Mesenchymal stem cell (in vitro differentiated cells and primary cell): ENCODE data around the gene CELF4.

Experiments
- DNase-seq: peaks from one replicate; pipeline ENCODE4 v3.0.0-alpha.2; 2013
- H2AFZ ChIP-seq: one replicate; pipeline ENCODE4 v1.6.1; 2013; ENCODE audit warnings: low read depth, mild to moderate bottlenecking, control low read depth, inconsistent platforms, low read length, moderate library complexity
- H2AK5ac ChIP-seq: 2 replicates; pipeline ENCODE4 v1.6.1; 2013; ENCODE audit warnings: low read length, moderate library complexity, mild to moderate bottlenecking, inconsistent platforms; ENCODE audit not compliant: severe bottlenecking
- H2BK120ac ChIP-seq: one replicate; pipeline ENCODE4 v1.6.1; 2013; ENCODE audit warnings: low read depth, mild to moderate bottlenecking, inconsistent platforms, low read length, moderate library complexity
- H2BK12ac ChIP-seq, 2 experiments: one replicate each; pipeline ENCODE4 v1.6.1; 2013; ENCODE audit warnings: inconsistent platforms in 2 of 2, low read length in 2 of 2, mild to moderate bottlenecking in 2 of 2, moderate library complexity in 2 of 2, control low read depth in 1 of 2
- H2BK15ac ChIP-seq: one replicate; pipeline ENCODE4 v1.6.1; 2013; ENCODE audit warnings: mild to moderate bottlenecking, low read depth, inconsistent platforms; ENCODE audit not compliant: poor library complexity, severe bottlenecking
- H2BK5ac ChIP-seq: 2 replicates; pipeline ENCODE4 v1.6.1; 2013; ENCODE audit warnings: low read depth, mild to moderate bottlenecking, low read length, control low read depth, inconsistent platforms; ENCODE audit not compliant: poor library complexity, severe bottlenecking
- H3K14ac ChIP-seq, 2 experiments: one replicate each; pipeline ENCODE4 v1.6.1; 2013; ENCODE audit warnings: inconsistent platforms in 2 of 2, low read length in 2 of 2, control low read depth in 1 of 2, mild to moderate bottlenecking in 1 of 2, moderate library complexity in 1 of 2
- H3K18ac ChIP-seq, 2 experiments: one replicate each; pipeline ENCODE4 v1.6.1; 2013; ENCODE audit warnings: inconsistent platforms in 2 of 2, low read length in 2 of 2, control low read depth in 1 of 2, low read depth in 1 of 2, mild to moderate bottlenecking in 1 of 2
- H3K23ac ChIP-seq, 2 experiments: one replicate each; pipeline ENCODE4 v1.6.1; 2013; ENCODE audit warnings: inconsistent platforms in 2 of 2, low read length in 2 of 2, mild to moderate bottlenecking in 2 of 2, moderate library complexity in 2 of 2, control low read depth in 1 of 2
- H3K27ac ChIP-seq: 2 replicates; pipeline ENCODE4 v1.5.1; 2013; ENCODE audit warnings: mild to moderate bottlenecking, moderate library complexity, low read length, control low read depth, inconsistent platforms; ENCODE audit not compliant: poor library complexity, severe bottlenecking
- H3K27me3 ChIP-seq, 2 experiments: 2 replicates each; pipeline versions ENCODE4 v1.6.1 to v1.7.0; 2013; ENCODE audit warnings: low read length in 2 of 2, mild to moderate bottlenecking in 2 of 2, moderate library complexity in 2 of 2, control low read depth in 1 of 2, inconsistent platforms in 1 of 2; ENCODE audit not compliant: control insufficient read depth in 1 of 2, insufficient read depth in 1 of 2
- H3K36me3 ChIP-seq, 2 experiments: 2 replicates each; pipeline versions ENCODE4 v1.6.1 to v1.7.0; 2013; ENCODE audit warnings: low read length in 2 of 2, control low read depth in 1 of 2, inconsistent platforms in 1 of 2, low read depth in 1 of 2, mild to moderate bottlenecking in 1 of 2; ENCODE audit not compliant: insufficient read depth in 2 of 2, control insufficient read depth in 1 of 2
- H3K4ac ChIP-seq, 2 experiments: one replicate each; pipeline ENCODE4 v1.6.1; 2013; ENCODE audit warnings: inconsistent platforms in 2 of 2, low read length in 2 of 2, mild to moderate bottlenecking in 2 of 2, moderate library complexity in 2 of 2, control low read depth in 1 of 2, low read depth in 1 of 2
- H3K4me1 ChIP-seq: 2 replicates; pipeline ENCODE4 v1.6.1; 2013; ENCODE audit warnings: low read depth, low read length, control low read depth; ENCODE audit not compliant: control insufficient read depth, insufficient read depth
- H3K4me2 ChIP-seq: 2 replicates; pipeline ENCODE4 v1.6.1; 2013; ENCODE audit warnings: low read length, mild to moderate bottlenecking, inconsistent platforms; ENCODE audit not compliant: poor library complexity, severe bottlenecking
- H3K4me3 ChIP-seq, 2 experiments: 2 replicates each; pipeline versions ENCODE4 v1.5.1 to v1.7.0; 2013; ENCODE audit warnings: low read length in 2 of 2, mild to moderate bottlenecking in 2 of 2, control low read depth in 1 of 2, low read depth in 1 of 2; ENCODE audit not compliant: insufficient read depth in 1 of 2
- H3K79me1 ChIP-seq: replicated peaks from 2 replicates; pipeline ENCODE4 v1.6.1; 2013; ENCODE audit warnings: mild to moderate bottlenecking, control low read depth, low read length, inconsistent platforms; ENCODE audit not compliant: poor library complexity, severe bottlenecking
- H3K9ac ChIP-seq: 2 replicates; pipeline ENCODE4 v1.7.0; 2013; ENCODE audit warnings: mild to moderate bottlenecking, low read length, moderate library complexity
- H3K9me3 ChIP-seq: 2 replicates; pipeline ENCODE4 v1.7.0; 2013; ENCODE audit warnings: mild to moderate bottlenecking, low read length; ENCODE audit not compliant: control insufficient read depth
- H4K8ac ChIP-seq: one replicate; pipeline ENCODE4 v1.6.1; 2013; ENCODE audit warnings: inconsistent platforms, mild to moderate bottlenecking, low read length, moderate library complexity
- H4K91ac ChIP-seq: one replicate; pipeline ENCODE4 v1.6.1; 2013; ENCODE audit warnings: mild to moderate bottlenecking, low read length, inconsistent platforms
- WGBS: methylation state at CpG from one replicate; pipeline ENCODE4 v1.1.7; 2013; ENCODE audit warnings: mixed read lengths; 5-methylcytosine and 5-hydroxymethylcytosine counted together

CELF4 gene

DNA sequence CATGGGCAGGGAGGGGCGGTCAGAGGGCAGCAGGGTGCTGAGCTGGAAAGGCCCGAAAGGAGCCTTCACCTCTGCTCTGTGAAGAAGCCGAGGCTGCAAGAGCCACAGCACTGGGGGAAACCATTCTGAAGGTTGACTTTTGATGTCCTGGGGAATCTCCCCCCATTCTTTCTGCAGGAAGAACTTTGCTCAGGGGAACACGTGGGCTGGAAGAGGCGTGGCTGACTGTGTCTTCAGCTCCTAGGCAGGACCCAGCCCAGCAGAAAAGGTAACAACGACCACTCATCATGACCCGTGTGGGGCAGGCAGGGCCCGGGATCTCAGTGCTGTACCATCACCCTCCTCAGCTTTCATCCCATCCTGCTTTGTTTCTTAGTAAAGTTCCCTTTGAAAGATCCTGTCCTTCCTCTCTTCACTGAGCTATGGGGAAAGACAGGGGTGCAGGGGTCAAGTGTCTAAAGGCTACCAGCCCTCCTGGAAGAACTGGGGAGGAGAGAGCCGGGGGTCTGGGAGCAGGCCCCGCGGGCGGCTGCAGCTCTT lies 312.7 kb downstream of the CELF4 start:
- H2BK5ac ChIP-seq = no peak overlapping the region
- H3K27me3 ChIP-seq = peaks cover 80 to 82% of the 10 kb centered on the region in 2 experiments
- no peaks in the 10 kb centered on the region for H3K9me3 ChIP-seq
- H2AFZ ChIP-seq = no peak overlapping the region
- no peak overlapping the region for H2BK12ac ChIP-seq
- no peak for DNase-seq
- 74% methylated on average over 12 of the region's 12 CpGs for WGBS
- no peak overlapping the region for H3K9ac ChIP-seq
- no peak overlapping the region for H2AK5ac ChIP-seq
- H2BK120ac ChIP-seq = no peak overlapping the region
- no peak overlapping the region for H3K4me3 ChIP-seq
- H3K4me1 ChIP-seq = peaks cover 14% of the 10 kb centered on the region
- H3K18ac ChIP-seq = no peak overlapping the region
- no peak overlapping the region for H3K27ac ChIP-seq
- no peaks in the 10 kb centered on the region for H3K79me1 ChIP-seq
- H4K8ac ChIP-seq = peak overlapping the region; percentile 46
- H4K91ac ChIP-seq = no peak overlapping the region
- no peaks in the 10 kb centered on the region for H3K36me3 ChIP-seq
- no peak overlapping the region for H3K23ac ChIP-seq
- H2BK15ac ChIP-seq = no peak overlapping the region
- no peak overlapping the region for H3K4me2 ChIP-seq
- H3K4ac ChIP-seq = no peak overlapping the region
- no peak overlapping the region for H3K14ac ChIP-seq

DNA sequence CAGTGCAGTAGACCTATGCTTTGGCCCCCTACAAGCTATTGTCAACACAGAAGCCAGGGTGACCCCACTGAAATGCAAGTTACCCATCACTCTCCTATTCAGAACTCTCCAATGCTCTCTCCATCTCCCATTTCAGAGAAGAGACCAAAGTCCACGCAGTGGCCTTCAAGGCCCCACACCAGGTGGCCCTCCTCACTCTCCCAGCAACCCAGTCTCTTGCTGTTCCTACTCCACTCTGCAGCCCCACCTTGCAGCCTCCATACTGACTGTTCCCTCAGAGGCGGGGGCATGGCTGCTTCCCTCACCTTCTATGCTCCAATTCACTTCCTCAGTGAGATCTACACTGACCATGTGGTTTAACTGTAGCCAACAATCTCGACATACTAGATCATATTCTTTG lies 313.3 kb downstream of the CELF4 start:
- H3K36me3 ChIP-seq = no peaks in the 10 kb centered on the region
- H3K4ac ChIP-seq = no peak overlapping the region
- no peak overlapping the region for H2BK5ac ChIP-seq
- peaks cover 74 to 76% of the 10 kb centered on the region in 2 experiments for H3K27me3 ChIP-seq
- H3K23ac ChIP-seq = no peak overlapping the region
- no peak overlapping the region for H2AFZ ChIP-seq
- no peak overlapping the region for H3K4me2 ChIP-seq
- 93% methylated on average over 2 of the region's 3 CpGs for WGBS
- no peak overlapping the region for H3K9ac ChIP-seq
- H4K8ac ChIP-seq = no peak overlapping the region
- H3K4me1 ChIP-seq = peaks cover 12% of the 10 kb centered on the region
- H3K14ac ChIP-seq = no peak overlapping the region
- no peak overlapping the region for H2BK12ac ChIP-seq
- no peak overlapping the region for H2AK5ac ChIP-seq
- H3K27ac ChIP-seq = no peak overlapping the region
- H2BK15ac ChIP-seq = no peak overlapping the region
- DNase-seq = no peak
- H3K79me1 ChIP-seq = no peaks in the 10 kb centered on the region
- no peak overlapping the region for H3K4me3 ChIP-seq
- H4K91ac ChIP-seq = no peak overlapping the region
- H3K9me3 ChIP-seq = no peaks in the 10 kb centered on the region
- no peak overlapping the region for H2BK120ac ChIP-seq
- H3K18ac ChIP-seq = no peak overlapping the region

DNA sequence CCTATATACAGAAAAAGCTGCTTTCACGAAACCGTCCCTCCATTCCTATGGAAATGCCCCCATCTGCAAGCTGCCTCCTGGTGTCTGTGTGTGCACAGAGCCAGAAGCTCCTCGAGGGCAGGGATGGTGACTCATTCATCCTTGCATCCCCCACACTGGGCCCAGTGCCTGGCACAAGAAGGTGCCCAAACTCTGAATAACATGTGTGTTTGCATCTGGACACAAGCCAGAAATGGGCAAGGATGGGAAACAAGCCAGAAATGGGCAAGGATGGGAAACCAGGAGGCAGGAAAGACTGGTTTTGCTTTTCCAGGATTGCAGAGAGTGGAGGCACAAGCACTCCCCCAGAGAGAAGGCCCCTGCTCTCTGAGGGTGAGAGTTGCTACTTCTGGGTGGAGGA lies 313.9 kb downstream of the CELF4 start:
- H2AFZ ChIP-seq = no peak overlapping the region
- no peak overlapping the region for H3K27ac ChIP-seq
- H4K8ac ChIP-seq = no peak overlapping the region
- no peak for DNase-seq
- no peak overlapping the region for H3K14ac ChIP-seq
- no peaks in the 10 kb centered on the region for H3K36me3 ChIP-seq
- no peak overlapping the region for H2BK5ac ChIP-seq
- H3K4me1 ChIP-seq = peaks cover 12% of the 10 kb centered on the region
- no peak overlapping the region for H4K91ac ChIP-seq
- peaks cover 68 to 70% of the 10 kb centered on the region in 2 experiments for H3K27me3 ChIP-seq
- H3K18ac ChIP-seq = no peak overlapping the region
- H2BK120ac ChIP-seq = no peak overlapping the region
- H3K4me2 ChIP-seq = no peak overlapping the region
- no peak overlapping the region for H3K4ac ChIP-seq
- no peak overlapping the region for H3K9ac ChIP-seq
- H3K9me3 ChIP-seq = no peaks in the 10 kb centered on the region
- H2BK15ac ChIP-seq = no peak overlapping the region
- no peak overlapping the region for H3K4me3 ChIP-seq
- WGBS = 60% methylated on average over 3 of the region's 3 CpGs
- H2AK5ac ChIP-seq = no peak overlapping the region
- no peaks in the 10 kb centered on the region for H3K79me1 ChIP-seq
- no peak overlapping the region for H3K23ac ChIP-seq
- H2BK12ac ChIP-seq = no peak overlapping the region

DNA sequence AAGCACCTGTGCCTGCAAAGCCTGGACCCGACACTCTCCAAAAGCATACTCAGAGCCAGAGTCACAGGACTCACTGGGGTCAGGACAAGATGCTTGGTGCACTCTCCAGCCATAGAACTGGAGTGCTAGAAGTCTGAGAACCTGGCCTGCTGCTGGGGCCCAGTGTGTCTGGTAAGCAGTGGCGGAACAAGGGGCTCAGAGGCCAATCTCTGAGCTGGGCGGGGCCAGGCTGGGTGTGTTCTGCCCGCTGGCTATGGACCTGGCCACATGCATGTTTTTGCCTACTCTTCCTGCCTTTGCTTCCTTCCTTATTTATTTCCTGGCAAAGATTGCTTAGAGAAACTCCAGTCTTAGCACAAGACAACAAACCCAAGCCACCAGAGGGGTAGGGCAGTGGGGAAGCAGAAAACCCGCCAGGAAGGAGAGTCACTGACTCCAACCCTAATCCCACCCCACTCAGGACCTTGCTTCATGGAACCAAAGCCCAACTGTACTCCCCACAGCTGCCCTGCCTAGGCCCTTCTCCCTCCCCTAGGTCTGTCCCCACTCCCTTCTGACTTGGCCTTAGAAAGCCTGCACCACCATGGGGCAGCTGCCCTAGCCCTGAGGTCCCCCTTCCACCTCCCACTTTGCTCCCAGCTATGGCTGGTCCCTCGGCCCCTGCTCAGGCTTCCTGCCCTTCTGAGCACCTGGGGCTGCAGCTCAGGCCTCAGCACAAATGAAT lies 315.5 kb downstream of the CELF4 start:
- Histone ChIP-seq H3K4me3 (no peak overlapping the region), H2BK15ac (no peak overlapping the region), H2BK120ac (no peak overlapping the region), H2AFZ (no peak overlapping the region), H3K9me3 (no peaks in the 10 kb centered on the region), H3K27me3 (peaks cover 53 to 61% of the 10 kb centered on the region in 2 experiments), H3K4me1 (peaks cover 12% of the 10 kb centered on the region), H3K23ac (no peak overlapping the region), H2BK5ac (no peak overlapping the region), H2AK5ac (no peak overlapping the region), H3K4me2 (no peak overlapping the region), H3K14ac (no peak overlapping the region), H4K8ac (no peak overlapping the region), H4K91ac (no peak overlapping the region), H3K18ac (no peak overlapping the region), H2BK12ac (no peak overlapping the region), H3K4ac (no peak overlapping the region), H3K9ac (no peak overlapping the region), H3K79me1 (no peaks in the 10 kb centered on the region), H3K36me3 (no peaks in the 10 kb centered on the region), H3K27ac (no peak overlapping the region)
- no peak for DNase-seq
- WGBS = 70% methylated on average over 6 of the region's 6 CpGs
